ENCODE results near the gene EFCAB7. TPM values are rescaled to one million over a fixed set of nuclear protein-coding genes. Genes with fewer than 3 reads are reported as not detected.

EFCAB7 gene
- total RNA-seq, 1 donor from 2014 or later, result 3.2 TPM

- TF ChIP-seq CTCF (IDR thresholded peaks at IDR 0.05; ENCODE audit: insufficient read depth, low read length, severe bottlenecking), result no peak
- Histone ChIP-seq H3K27me3 (ENCODE audit: control insufficient read depth, insufficient read depth, low read length) (no peaks in the 10 kb centered on the region), H3K36me3 (ENCODE audit: control insufficient read depth, insufficient read depth, low read length) (no peaks in the 10 kb centered on the region), H3K4me3 (ENCODE audit: low read depth, low read length) (no peak overlapping the region)
- DNase-seq (ENCODE audit: low read depth), result no peak
- FAIRE-seq, result no peak
Observed at GRCh38 chr1:63619558-63619957, 96.2 kb downstream of the EFCAB7 start.

GRCh38 chr1:63620671-63621070 lies 97.3 kb downstream of the EFCAB7 start:
- Histone ChIP-seq H3K36me3 (ENCODE audit: control insufficient read depth, insufficient read depth, low read length) (no peaks in the 10 kb centered on the region), H3K27me3 (ENCODE audit: control insufficient read depth, insufficient read depth, low read length) (no peaks in the 10 kb centered on the region), H3K4me3 (ENCODE audit: low read depth, low read length) (no peak overlapping the region)
- FAIRE-seq (no peak), DNase-seq (ENCODE audit: low read depth) (no peak)
- TF ChIP-seq CTCF (IDR thresholded peaks at IDR 0.05; ENCODE audit: insufficient read depth, low read length, severe bottlenecking), result no peak

GRCh38 chr1:63621075-63621474 lies 97.8 kb downstream of the EFCAB7 start:
- no peak for FAIRE-seq
- H3K4me3 ChIP-seq (ENCODE audit: low read depth, low read length), result no peak overlapping the region
- DNase-seq (ENCODE audit: low read depth), result no peak
- no peaks in the 10 kb centered on the region for H3K36me3 ChIP-seq (ENCODE audit: control insufficient read depth, insufficient read depth, low read length)
- TF ChIP-seq CTCF (IDR thresholded peaks at IDR 0.05; ENCODE audit: insufficient read depth, low read length, severe bottlenecking), result no peak
- H3K27me3 ChIP-seq (ENCODE audit: control insufficient read depth, insufficient read depth, low read length), result no peaks in the 10 kb centered on the region

- FAIRE-seq (no peak), DNase-seq (ENCODE audit: low read depth) (no peak)
- no peak overlapping the region for H3K4me3 ChIP-seq (ENCODE audit: low read depth, low read length)
- no peaks in the 10 kb centered on the region for H3K27me3 ChIP-seq (ENCODE audit: control insufficient read depth, insufficient read depth, low read length)
- no peak for TF ChIP-seq CTCF (IDR thresholded peaks at IDR 0.05; ENCODE audit: insufficient read depth, low read length, severe bottlenecking)
- H3K36me3 ChIP-seq (ENCODE audit: control insufficient read depth, insufficient read depth, low read length), result no peaks in the 10 kb centered on the region
Observed at GRCh38 chr1:63621698-63622097, 98.4 kb downstream of the EFCAB7 start.

Other genes with a start within 250 kb of the EFCAB7 start
- not detected in 2 replicates for gene FOXD3, start 201.0 kb upstream of the EFCAB7 start, total RNA-seq
- gene ALG6, start 155.9 kb upstream of the EFCAB7 start, total RNA-seq, result 9.2 and 12.7 TPM in 2 replicates
- gene ITGB3BP, start 300 bp upstream of the EFCAB7 start, total RNA-seq, result 7.4 and 16.9 TPM in 2 replicates
- gene PGM1, start 69.9 kb downstream of the EFCAB7 start, total RNA-seq, result 42.4 and 69.2 TPM in 2 replicates

All from bronchial epithelial cell (primary cell).